Brain pericyte (primary cell): ENCODE measurements around the gene TANGO6.
"Not testable (repeated sequence)": the region's sequence is repeated elsewhere in the genome, so short reads cannot be mapped to it uniquely, and the experiment has no call there.

ENCODE experiments used
- DNase-seq: peaks from one replicate; pipeline ENCODE4 v3.0.0-alpha.2; 2012; ENCODE audit warnings: low read depth, low spot score

The TANGO6 gene

GRCh38 chr16:69116256-69116875, 273.0 kb downstream of the TANGO6 start:
- no peak for DNase-seq

GRCh38 chr16:69116906-69117305, 273.6 kb downstream of the TANGO6 start:
- no peak for DNase-seq

GRCh38 chr16:69118468-69118867, 275.1 kb downstream of the TANGO6 start:
- DNase-seq: no peak

GRCh38 chr16:69118994-69119393, 275.7 kb downstream of the TANGO6 start:
- DNase-seq: no peak

GRCh38 chr16:69119536-69119935, 276.2 kb downstream of the TANGO6 start:
- no peak for DNase-seq

GRCh38 chr16:69120096-69120664, 276.8 kb downstream of the TANGO6 start:
- DNase-seq: no peak

GRCh38 chr16:69123910-69124309, 280.6 kb downstream of the TANGO6 start:
- DNase-seq: no peak

GRCh38 chr16:69124406-69124805, 281.1 kb downstream of the TANGO6 start:
- not testable (repeated sequence) for DNase-seq

- DNase-seq: not testable (repeated sequence)
Observed at GRCh38 chr16:69124961-69125360, 281.6 kb downstream of the TANGO6 start.

- DNase-seq: no peak
Observed at GRCh38 chr16:69126221-69126620, 282.9 kb downstream of the TANGO6 start.

- DNase-seq: not testable (repeated sequence)
Observed at GRCh38 chr16:69126801-69127200, 283.5 kb downstream of the TANGO6 start.

- DNase-seq: no peak
Observed at GRCh38 chr16:69127966-69128510, 284.7 kb downstream of the TANGO6 start.

- DNase-seq: no peak
Observed at GRCh38 chr16:69130461-69130860, 287.1 kb downstream of the TANGO6 start.

- DNase-seq: no peak
Observed at GRCh38 chr16:69131167-69131838, 288.0 kb downstream of the TANGO6 start.

GRCh38 chr16:69131839-69132423, 288.6 kb downstream of the TANGO6 start:
- DNase-seq: no peak

GRCh38 chr16:69132424-69133252, 289.3 kb downstream of the TANGO6 start, which contains the start of the genes CHTF8 and UTP4:
CHTF8 (minus strand) TSS chr16:69132588; CDS start chr16:69121458, 11,130 bp downstream.
UTP4 (plus strand) TSS chr16:69132649; CDS start chr16:69133460, 811 bp downstream.
- DNase-seq: no peak

GRCh38 chr16:69133373-69133954, 290.1 kb downstream of the TANGO6 start:
- DNase-seq: no peak
